ENCODE results near the gene DTX4.

GRCh38 chr11:59189986-59190385, 18.1 kb downstream of the DTX4 start:
- TF ChIP-seq POLR2A (IDR thresholded peaks at IDR 0.05), result no peak
- TF ChIP-seq CTCF (IDR thresholded peaks at IDR 0.05), result no peak
- no peak for TF ChIP-seq POLR2AphosphoS5 (IDR thresholded peaks at IDR 0.05)
- TF ChIP-seq EP300 (IDR thresholded peaks at IDR 0.05), result no peak
